CD14-positive monocyte (primary cell): ENCODE data around the gene SEMA3A. TPM values are rescaled to one million over a fixed set of nuclear protein-coding genes. Genes with fewer than 3 reads are reported as not detected.
A peak's percentile ranks its signal among the peaks of the same experiment; 100 is the strongest.

Experiments
- DNase-seq, 3 donors: peaks; one replicate each; pipeline ENCODE4 v3.0.0-alpha.2; 2011 to 2022
- H2AFZ ChIP-seq: 2 replicates; pipeline ENCODE4 v1.6.0; 2012; ENCODE audit warnings: mild to moderate bottlenecking, low read depth, low read length, inconsistent platforms; ENCODE audit not compliant: insufficient read depth, poor library complexity, severe bottlenecking
- H3K27ac ChIP-seq, 2 donors: 1 replicate in 1 of 2; 2 replicates in 1 of 2; pipeline ENCODE4 v1.5.1; 2012 to 2013; ENCODE audit warnings: low read length in 2 of 2, control low read depth in 1 of 2, inconsistent platforms in 1 of 2, low read depth in 1 of 2, mild to moderate bottlenecking in 1 of 2
- H3K27me3 ChIP-seq, 2 donors: one replicate each; pipeline versions ENCODE4 v1.6.0 to v1.6.1; 2011 to 2013; ENCODE audit warnings: low read length in 2 of 2; ENCODE audit not compliant: control insufficient read depth in 2 of 2, insufficient read depth in 2 of 2
- H3K36me3 ChIP-seq, 2 donors: replicated peaks in 1 of 2; 1 replicate in 1 of 2; 2 replicates in 1 of 2; pipeline versions ENCODE4 v1.5.1 to v1.6.1; 2012 to 2013; ENCODE audit warnings: low read length in 2 of 2, control low read depth in 1 of 2, inconsistent platforms in 1 of 2, mild to moderate bottlenecking in 1 of 2; ENCODE audit not compliant: insufficient read depth in 2 of 2, control insufficient read depth in 1 of 2
- H3K4me1 ChIP-seq, 2 donors: 1 replicate in 1 of 2; 2 replicates in 1 of 2; pipeline versions ENCODE4 v1.5.1 to v1.6.1; 2012 to 2013; ENCODE audit warnings: low read length in 2 of 2, control low read depth in 1 of 2, inconsistent platforms in 1 of 2, mild to moderate bottlenecking in 1 of 2, moderate library complexity in 1 of 2; ENCODE audit not compliant: insufficient read depth in 2 of 2, control insufficient read depth in 1 of 2
- H3K4me2 ChIP-seq: replicated peaks from 2 replicates; pipeline ENCODE3; 2012; ENCODE audit warnings: low read length, moderate library complexity, mild to moderate bottlenecking; ENCODE audit not compliant: poor library complexity, severe bottlenecking; ENCODE audit errors: extremely low read depth
- H3K4me3 ChIP-seq, 3 experiments: fragments of 200-600 bp in 1 of 3; sonication (generic) in 1 of 3; replicated peaks in 1 of 3; 1 replicate in 2 of 3; 2 replicates in 1 of 3; pipeline ENCODE4 v1.5.1; 2011 to 2013; ENCODE audit warnings: low read length in 3 of 3, mild to moderate bottlenecking in 3 of 3, control low read depth in 2 of 3, low read depth in 2 of 3, inconsistent platforms in 1 of 3, moderate library complexity in 1 of 3
- H3K79me2 ChIP-seq: 2 replicates; pipeline ENCODE4 v1.6.0; 2012; ENCODE audit warnings: mild to moderate bottlenecking, control low read depth, inconsistent platforms, low read length, moderate library complexity; ENCODE audit not compliant: insufficient read depth
- H3K9ac ChIP-seq: 2 replicates; pipeline ENCODE4 v1.6.0; 2017; ENCODE audit warnings: low read length, mild to moderate bottlenecking; ENCODE audit not compliant: insufficient read depth, poor library complexity, severe bottlenecking
- H3K9me3 ChIP-seq, 2 donors: replicated peaks in 1 of 2; 1 replicate in 1 of 2; 2 replicates in 1 of 2; pipeline versions ENCODE4 v1.5.1 to v1.6.1; 2012 to 2013; ENCODE audit warnings: low read length in 2 of 2, control low read depth in 1 of 2; ENCODE audit not compliant: control insufficient read depth in 1 of 2, insufficient read depth in 1 of 2
- H4K20me1 ChIP-seq: 2 replicates; pipeline ENCODE4 v1.6.0; 2012; ENCODE audit warnings: mild to moderate bottlenecking, low read length, control low read depth, moderate library complexity; ENCODE audit not compliant: insufficient read depth
- H3K27ac Mint-ChIP-seq, 7 donors: one replicate each; pipeline ENCODE4 v1.8.0; 2020; ENCODE audit warnings: mild to moderate bottlenecking in 7 of 7, mixed read lengths in 7 of 7, moderate library complexity in 6 of 7, inconsistent platforms in 2 of 7
- H3K27me3 Mint-ChIP-seq, 3 donors: one replicate each; pipeline ENCODE4 v1.8.0; 2021 to 2022; ENCODE audit warnings: low read depth in 3 of 3, mild to moderate bottlenecking in 3 of 3, mixed read lengths in 3 of 3, moderate library complexity in 3 of 3, inconsistent platforms in 1 of 3
- H3K36me3 Mint-ChIP-seq, 2 donors: one replicate each; pipeline ENCODE4 v1.8.0; 2020; ENCODE audit warnings: mixed read lengths in 2 of 2, inconsistent platforms in 1 of 2, mild to moderate bottlenecking in 1 of 2
- H3K4me1 Mint-ChIP-seq: one replicate; pipeline ENCODE4 v1.8.0; 2020; ENCODE audit warnings: mild to moderate bottlenecking, mixed read lengths
- H3K4me3 Mint-ChIP-seq, 2 donors: one replicate each; pipeline ENCODE4 v1.8.0; 2020; ENCODE audit warnings: mild to moderate bottlenecking in 2 of 2, mixed read lengths in 2 of 2, moderate library complexity in 1 of 2
- H3K9me3 Mint-ChIP-seq, 7 donors: one replicate each; pipeline ENCODE4 v1.8.0; 2020 to 2022; ENCODE audit warnings: mixed read lengths in 7 of 7, mild to moderate bottlenecking in 6 of 7, moderate library complexity in 6 of 7, inconsistent platforms in 2 of 7
- CTCF ChIP-seq: fragments of 200-600 bp; IDR thresholded peaks from one replicate; pipeline ENCODE4 v1.8.0; 2022; ENCODE audit warnings: antibody characterized with exemption, mild to moderate bottlenecking
- WGBS: methylation state at CpG from one replicate; pipeline ENCODE4 v1.1.5; 2013; ENCODE audit warnings: missing lambda C conversion rate; ENCODE audit not compliant: insufficient coverage; 5-methylcytosine and 5-hydroxymethylcytosine counted together
- intact Hi-C, 2 donors: fragments of 100-400 bp; cut with micrococcal nuclease; formaldehyde crosslinking; loops; one replicate each; pipeline versions ENCODE4 v1.15.0 to v1.15.1; 2023
- polyA plus RNA-seq, 3 donors: library from polyadenylated mRNA; depleted of rRNA in 1 of 3; unstranded in 2 of 3; stranded (reverse) in 1 of 3; fragments of 300-500 nt in 2 of 3; fragments of >200 nt in 1 of 3; fragmentation: Illumina TruSeq in 2 of 3; gene quantifications; 1 replicate in 2 of 3; 2 replicates in 1 of 3; pipeline ENCODE4 v1.2.3, GENCODE V29; 2012 to 2021

SEMA3A gene
- polyA plus RNA-seq, 3 donors = 0.03 TPM; not detected in 2

GRCh38 chr7:83930262-83930661 lies 264.3 kb downstream of the SEMA3A start:
- Histone ChIP-seq H3K4me3 (no peak overlapping the region), H3K27me3 (no peaks in the 10 kb centered on the region), H3K4me2 (no peak overlapping the region), H3K27ac (no peak overlapping the region), H3K36me3 (no peaks in the 10 kb centered on the region), H3K4me1 (peaks cover 0 to 6% of the 10 kb centered on the region in 2 donors), H2AFZ (no peak overlapping the region), H4K20me1 (no peaks in the 10 kb centered on the region), H3K79me2 (no peaks in the 10 kb centered on the region), H3K9me3 (no peaks in the 10 kb centered on the region), H3K9ac (no peak overlapping the region)
- Mint-ChIP-seq H3K27me3 (no peaks in the 10 kb centered on the region), H3K27ac (peak overlapping the region in 4 of 7 donors; percentile 1 to 62 (median 30)), H3K4me3 (no peak overlapping the region), H3K9me3 (peaks cover 0 to 4% (median 0%) of the 10 kb centered on the region in 7 donors), H3K36me3 (no peaks in the 10 kb centered on the region), H3K4me1 (peaks cover 10% of the 10 kb centered on the region)
- no CpG with 5 or more reads among the region's 2 CpGs for WGBS
- intact Hi-C loops = no loop called here
- TF ChIP-seq CTCF = no peak
- peak in 2 of 3 donors; percentile 20 to 29 for DNase-seq

- Histone ChIP-seq H3K79me2 (no peaks in the 10 kb centered on the region), H3K9me3 (no peaks in the 10 kb centered on the region), H3K4me2 (no peak overlapping the region), H3K36me3 (no peaks in the 10 kb centered on the region), H3K9ac (no peak overlapping the region), H2AFZ (no peak overlapping the region), H3K4me3 (no peak overlapping the region), H3K27me3 (no peaks in the 10 kb centered on the region), H3K27ac (no peak overlapping the region), H3K4me1 (no peaks in the 10 kb centered on the region), H4K20me1 (no peaks in the 10 kb centered on the region)
- no CpG with 5 or more reads among the region's 1 CpG for WGBS
- H3K4me3 Mint-ChIP-seq = no peak overlapping the region
- no peaks in the 10 kb centered on the region for H3K36me3 Mint-ChIP-seq
- H3K27ac Mint-ChIP-seq = no peak overlapping the region
- no peak for TF ChIP-seq CTCF
- no peaks in the 10 kb centered on the region for H3K27me3 Mint-ChIP-seq
- H3K4me1 Mint-ChIP-seq = peaks cover 7% of the 10 kb centered on the region
- intact Hi-C loops = no loop called here
- no peak for DNase-seq
- peaks cover 0 to 4% (median 0%) of the 10 kb centered on the region in 7 donors for H3K9me3 Mint-ChIP-seq
These were observed 268.7 kb downstream of the SEMA3A start for GRCh38 chr7:83925860-83926259.
